A549 (cell line): ENCODE measurements around the gene IL17REL.

Source experiments
- CEBPB ChIP-seq, 2 experiments: fragments of >200 bp in 1 of 2; sonication (Bioruptor Twin) in 1 of 2; formaldehyde crosslinking in 1 of 2; IDR thresholded peaks; 2 replicates each; pipeline ENCODE4 v1.6.1; 2012 to 2016
- CTCF ChIP-seq: fragments of >200 bp; sonication (Bioruptor Twin); formaldehyde crosslinking; IDR thresholded peaks from 3 replicates; pipeline ENCODE4 v1.5.1; 2016
- EP300 ChIP-seq, 2 experiments: fragments of >200 bp; sonication (Bioruptor Twin); formaldehyde crosslinking; IDR thresholded peaks; 2 replicates in 1 of 2; 3 replicates in 1 of 2; pipeline ENCODE4 v1.6.1; 2016 to 2017
- JUNB ChIP-seq: fragments of >200 bp; sonication (Bioruptor Twin); formaldehyde crosslinking; IDR thresholded peaks from 2 replicates; pipeline ENCODE4 v1.6.1; 2016
- POLR2A ChIP-seq: IDR thresholded peaks from 2 replicates; pipeline ENCODE4 v1.6.1; 2012; ENCODE audit warnings: mild to moderate bottlenecking, low read length
- POLR2AphosphoS2 ChIP-seq: conservative IDR thresholded peaks from 2 replicates; pipeline ENCODE4 v1.6.1; 2012; ENCODE audit warnings: low read length, improper control_type of control experiment, inconsistent platforms
- RAD21 ChIP-seq, 2 experiments: fragments of >200 bp in 1 of 2; sonication (Bioruptor Twin) in 1 of 2; formaldehyde crosslinking in 1 of 2; IDR thresholded peaks in 1 of 2; conservative IDR thresholded peaks in 1 of 2; 2 replicates in 1 of 2; 3 replicates in 1 of 2; pipeline ENCODE4 v1.6.1; 2012 to 2018; ENCODE audit warnings: inconsistent platforms in 1 of 2
- RFX5 ChIP-seq: fragments of 450-650 bp; IDR thresholded peaks from 2 replicates; pipeline ENCODE4 v1.7.1; 2014; ENCODE audit warnings: antibody characterized with exemption, mild to moderate bottlenecking, moderate library complexity

GRCh38 chr22:49949914-49950292 is 62.7 kb downstream of the IL17REL start:
- TF ChIP-seq RAD21 (conservative IDR thresholded peaks at IDR 0.05 in 1 of 2, IDR thresholded peaks at IDR 0.05 in 1 of 2) (no peak), CEBPB (IDR thresholded peaks at IDR 0.05) (no peak), POLR2AphosphoS2 (no peak), CTCF (no peak), EP300 (IDR thresholded peaks at IDR 0.05) (no peak), RFX5 (no peak), JUNB (no peak), POLR2A (no peak)
